ENCODE results near the gene ENTREP3. TPM values are rescaled to one million over a fixed set of nuclear protein-coding genes. Genes with fewer than 3 reads are reported as not detected.
"Not testable (repeated sequence)": the region's sequence is repeated elsewhere in the genome, so short reads cannot be mapped to it uniquely, and the experiment has no call there.

The ENTREP3 gene
- polyA plus RNA-seq, 1 donor (not counting 4 experiments of a cell fraction or from before 2014, with no cell fraction given), result 8.8 TPM

DNA sequence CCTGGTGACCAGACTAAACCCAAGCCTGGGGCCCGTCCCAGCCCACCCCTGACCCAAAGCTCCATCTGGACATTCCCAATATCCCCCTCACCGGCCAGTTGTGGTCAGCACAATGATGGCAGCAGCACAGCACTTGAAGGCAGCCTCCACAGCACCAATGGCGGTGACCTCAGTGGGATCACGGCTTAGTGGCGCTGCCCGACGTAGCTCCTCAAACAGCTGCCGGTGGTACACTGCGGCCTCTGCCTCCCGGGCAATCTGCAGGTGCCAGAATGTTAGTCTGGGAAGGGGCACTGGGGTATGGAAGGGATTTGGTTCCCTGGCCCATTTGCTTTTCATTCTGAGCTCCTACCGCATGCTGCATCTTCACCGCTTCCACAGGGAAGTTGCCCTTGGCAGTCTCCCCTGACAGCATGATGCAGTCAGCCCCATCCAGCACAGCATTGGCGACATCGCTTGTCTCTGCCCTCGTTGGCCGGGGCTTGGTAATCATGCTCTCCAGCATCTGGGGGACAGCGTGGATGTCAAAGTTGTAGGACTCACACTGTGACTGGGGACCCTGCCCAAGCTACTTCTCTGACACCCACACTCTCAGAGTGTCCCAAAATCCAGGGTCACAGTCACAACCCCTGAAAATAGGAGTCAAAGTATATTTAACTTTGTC is 37.9 kb upstream of the ENTREP3 start:
- no peak overlapping the region for H3K4me2 ChIP-seq (ENCODE audit: control insufficient read depth, extremely low read depth, insufficient read depth, low read depth, low read length)
- TF ChIP-seq CTCF (optimal IDR thresholded peaks at IDR 0.05 in 1 of 3, IDR thresholded peaks at IDR 0.05 in 1 of 3, conservative IDR thresholded peaks at IDR 0.05 in 1 of 3; ENCODE audit: extremely low read depth in 1 of 3, insufficient read depth in 2 of 3, low read length in 3 of 3) (no peak), EZH2 (IDR thresholded peaks at IDR 0.05; ENCODE audit: low read length) (no peak)
- H3K27ac ChIP-seq (ENCODE audit: control insufficient read depth, insufficient read depth, low read length), result no peak overlapping the region
- no peak overlapping the region for H3K9ac ChIP-seq (ENCODE audit: control insufficient read depth, extremely low read depth, insufficient read depth, low read length)
- H3K27me3 ChIP-seq (ENCODE audit: control insufficient read depth, extremely low read depth, insufficient read depth, low read length), result peaks cover 18% of the 10 kb centered on the region
- no peaks in the 10 kb centered on the region for H3K79me2 ChIP-seq (ENCODE audit: control insufficient read depth, insufficient read depth, low read length)
- no peaks in the 10 kb centered on the region for H4K20me1 ChIP-seq (ENCODE audit: control insufficient read depth, extremely low read depth, insufficient read depth, low read length)
- no peak for DNase-seq (ENCODE audit: low read depth, low spot score)
- H3K9me1 ChIP-seq (ENCODE audit: control insufficient read depth, extremely low read depth, insufficient read depth, low read length), result no peaks in the 10 kb centered on the region
- no peak overlapping the region for H2AFZ ChIP-seq (ENCODE audit: control insufficient read depth, low read length)
- no peak for FAIRE-seq
- peaks cover 12% of the 10 kb centered on the region for H3K4me1 ChIP-seq (ENCODE audit: control insufficient read depth, extremely low read depth, insufficient read depth, low read length)
- H3K36me3 ChIP-seq (ENCODE audit: control insufficient read depth in 2 of 2, extremely low read depth in 1 of 2, insufficient read depth in 2 of 2, low read length in 2 of 2), result no peaks in the 10 kb centered on the region
- H3K4me3 ChIP-seq (ENCODE audit: control insufficient read depth in 2 of 3, extremely low read depth in 1 of 3, insufficient read depth in 2 of 3, low read depth in 1 of 3, low read length in 3 of 3), result no peak overlapping the region
- no peaks in the 10 kb centered on the region for H3K9me3 ChIP-seq (ENCODE audit: control insufficient read depth, low read depth, low read length)
- dilution Hi-C loops (cut with MboI; ENCODE audit: extremely low pct_ligation_motif_present, low sequenced_read_pairs), result no loop called here

DNA sequence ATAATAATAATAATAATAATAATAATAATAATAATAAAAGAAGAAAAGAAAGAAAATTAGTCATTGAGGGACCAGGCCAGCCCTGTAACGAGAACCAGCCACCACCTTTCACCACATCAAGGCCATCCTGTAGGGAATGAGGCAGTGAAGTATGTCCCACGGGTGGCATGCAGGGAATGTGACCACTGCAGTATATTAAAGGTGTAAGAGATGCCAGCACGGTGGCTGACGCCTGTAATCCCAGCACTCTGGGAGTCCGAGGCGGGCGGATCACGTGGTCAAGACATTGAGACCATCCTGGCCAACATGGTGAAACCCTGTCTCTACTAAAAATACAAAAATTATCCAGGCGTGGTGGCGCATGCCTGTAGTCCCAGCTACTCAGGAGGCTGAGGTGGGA is 35.7 kb upstream of the ENTREP3 start:
- peaks cover 17% of the 10 kb centered on the region for H3K27me3 ChIP-seq (ENCODE audit: control insufficient read depth, extremely low read depth, insufficient read depth, low read length)
- H4K20me1 ChIP-seq (ENCODE audit: control insufficient read depth, extremely low read depth, insufficient read depth, low read length); H3K9me3 ChIP-seq (ENCODE audit: control insufficient read depth, low read depth, low read length); H3K36me3 ChIP-seq (ENCODE audit: control insufficient read depth in 2 of 2, extremely low read depth in 1 of 2, insufficient read depth in 2 of 2, low read length in 2 of 2); H3K4me3 ChIP-seq (ENCODE audit: control insufficient read depth in 2 of 3, extremely low read depth in 1 of 3, insufficient read depth in 2 of 3, low read depth in 1 of 3, low read length in 3 of 3); H3K9me1 ChIP-seq (ENCODE audit: control insufficient read depth, extremely low read depth, insufficient read depth, low read length); dilution Hi-C loops (cut with MboI; ENCODE audit: extremely low pct_ligation_motif_present, low sequenced_read_pairs); FAIRE-seq; H3K9ac ChIP-seq (ENCODE audit: control insufficient read depth, extremely low read depth, insufficient read depth, low read length); H3K79me2 ChIP-seq (ENCODE audit: control insufficient read depth, insufficient read depth, low read length); H3K27ac ChIP-seq (ENCODE audit: control insufficient read depth, insufficient read depth, low read length); H2AFZ ChIP-seq (ENCODE audit: control insufficient read depth, low read length); H3K4me2 ChIP-seq (ENCODE audit: control insufficient read depth, extremely low read depth, insufficient read depth, low read depth, low read length); DNase-seq (ENCODE audit: low read depth, low spot score): not testable (repeated sequence)
- H3K4me1 ChIP-seq (ENCODE audit: control insufficient read depth, extremely low read depth, insufficient read depth, low read length), result peaks cover 12% of the 10 kb centered on the region
